Ovary (tissue), 3 donors: ENCODE results near the gene TAF12.
"Not testable (repeated sequence)": the region's sequence is repeated elsewhere in the genome, so short reads cannot be mapped to it uniquely, and the experiment has no call there.

ENCODE experiments used
- POLR2A ChIP-seq: fragments of 450-650 bp; IDR thresholded peaks from one replicate; pipeline ENCODE4 v1.6.1; 2017; ENCODE audit warnings: antibody characterized with exemption, mild to moderate bottlenecking, moderate library complexity
- TF ChIP-seq, protein P1 (sequence below), 3 donors: fragments of 450-650 bp in 2 of 3; fragments of 200-600 bp in 1 of 3; IDR thresholded peaks; one replicate each; pipeline versions ENCODE4 v1.5.1 to v1.8.0; 2016 to 2022; ENCODE audit warnings: antibody characterized with exemption in 3 of 3, mild to moderate bottlenecking in 1 of 3
- donor health status: DM: no; HTN: no; CAD: no.

DNA sequence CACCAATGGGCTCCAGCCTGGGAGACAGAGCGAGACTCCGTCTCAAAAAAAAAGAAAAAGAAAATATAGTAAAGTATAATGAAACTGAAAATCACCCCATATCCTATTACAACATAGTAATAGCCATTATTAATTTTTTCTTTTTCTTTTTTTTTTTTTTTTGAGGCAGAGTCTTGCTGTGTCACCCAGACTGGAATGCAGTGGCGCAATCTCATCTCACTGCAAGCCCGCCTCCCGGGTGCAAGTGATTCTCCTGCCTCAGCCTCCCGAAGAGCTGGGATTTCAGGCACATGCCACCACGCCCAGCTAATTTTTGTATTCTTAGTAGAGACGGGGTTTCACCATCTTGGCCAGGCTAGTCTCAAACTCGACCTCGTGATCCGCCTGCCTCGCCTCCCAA, 70.0 kb downstream of the TAF12 start:
- TF ChIP-seq, protein P1, sequence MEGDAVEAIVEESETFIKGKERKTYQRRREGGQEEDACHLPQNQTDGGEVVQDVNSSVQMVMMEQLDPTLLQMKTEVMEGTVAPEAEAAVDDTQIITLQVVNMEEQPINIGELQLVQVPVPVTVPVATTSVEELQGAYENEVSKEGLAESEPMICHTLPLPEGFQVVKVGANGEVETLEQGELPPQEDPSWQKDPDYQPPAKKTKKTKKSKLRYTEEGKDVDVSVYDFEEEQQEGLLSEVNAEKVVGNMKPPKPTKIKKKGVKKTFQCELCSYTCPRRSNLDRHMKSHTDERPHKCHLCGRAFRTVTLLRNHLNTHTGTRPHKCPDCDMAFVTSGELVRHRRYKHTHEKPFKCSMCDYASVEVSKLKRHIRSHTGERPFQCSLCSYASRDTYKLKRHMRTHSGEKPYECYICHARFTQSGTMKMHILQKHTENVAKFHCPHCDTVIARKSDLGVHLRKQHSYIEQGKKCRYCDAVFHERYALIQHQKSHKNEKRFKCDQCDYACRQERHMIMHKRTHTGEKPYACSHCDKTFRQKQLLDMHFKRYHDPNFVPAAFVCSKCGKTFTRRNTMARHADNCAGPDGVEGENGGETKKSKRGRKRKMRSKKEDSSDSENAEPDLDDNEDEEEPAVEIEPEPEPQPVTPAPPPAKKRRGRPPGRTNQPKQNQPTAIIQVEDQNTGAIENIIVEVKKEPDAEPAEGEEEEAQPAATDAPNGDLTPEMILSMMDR (IDR thresholded peaks at IDR 0.05): not testable (repeated sequence)
- not testable (repeated sequence) for TF ChIP-seq POLR2A
